Erythroblast (primary cell): ENCODE results near the gene RAMACL.

Source experiments
- GATA1 ChIP-seq: IDR thresholded peaks from 2 replicates; pipeline ENCODE4 v1.6.1; 2011; ENCODE audit warnings: low read depth, mild to moderate bottlenecking, control low read depth, low read length, moderate library complexity
- POLR2A ChIP-seq: IDR thresholded peaks from 2 replicates; pipeline ENCODE4 v1.6.1; 2011; ENCODE audit warnings: mild to moderate bottlenecking, low read length

DNA sequence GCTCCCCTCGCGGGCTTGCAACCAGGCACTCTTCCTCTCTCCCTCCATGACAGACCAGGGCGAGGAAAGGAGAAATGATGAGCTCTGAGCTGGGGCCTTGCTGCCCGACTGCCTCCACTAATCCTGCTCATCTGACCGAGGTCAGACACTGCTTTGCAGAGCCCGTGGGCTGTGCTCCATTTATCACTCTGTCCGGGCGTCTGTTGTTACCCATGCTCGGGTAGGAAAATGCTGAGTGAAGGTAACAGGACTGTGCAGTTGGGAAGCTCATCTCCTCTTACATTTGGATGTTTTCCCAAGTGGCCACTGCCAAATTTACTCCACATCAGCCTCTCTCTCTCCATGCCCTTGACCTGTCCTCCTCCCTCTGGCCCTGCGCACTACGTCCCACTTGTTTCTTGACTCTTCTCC lies 26.0 kb upstream of the RAMACL start:
- TF ChIP-seq POLR2A (no peak), GATA1 (no peak)
